GM12873 (cell line): ENCODE measurements around the gene BEND4.

ENCODE experiments used
- TF ChIP-seq, protein P1 (sequence below): IDR thresholded peaks from 2 replicates; pipeline ENCODE4 v1.5.1; 2012; ENCODE audit warnings: low read depth, mild to moderate bottlenecking, moderate library complexity, low read length, control low read depth; ENCODE audit not compliant: insufficient read depth; ENCODE audit errors: missing control alignments

Gene BEND4

DNA sequence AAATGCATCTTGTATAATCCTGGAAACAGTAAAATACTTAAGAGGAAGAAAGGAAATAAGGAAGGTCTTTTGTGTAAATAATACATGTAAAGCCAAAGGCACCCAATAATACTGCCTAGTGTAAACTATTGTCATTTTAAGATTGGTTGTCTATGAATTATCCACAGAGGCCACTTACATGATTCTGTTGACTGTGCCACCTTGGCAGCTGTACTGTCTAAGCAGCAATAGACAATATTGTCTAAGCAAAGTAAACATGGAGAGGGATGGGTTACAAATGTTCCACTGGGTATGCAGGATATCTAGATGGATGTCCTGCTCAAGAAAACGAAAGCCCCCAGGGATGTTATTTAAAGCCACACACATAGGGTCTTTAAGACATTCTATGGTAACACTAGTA is 19.4 kb downstream of the BEND4 start:
- TF ChIP-seq, protein P1, sequence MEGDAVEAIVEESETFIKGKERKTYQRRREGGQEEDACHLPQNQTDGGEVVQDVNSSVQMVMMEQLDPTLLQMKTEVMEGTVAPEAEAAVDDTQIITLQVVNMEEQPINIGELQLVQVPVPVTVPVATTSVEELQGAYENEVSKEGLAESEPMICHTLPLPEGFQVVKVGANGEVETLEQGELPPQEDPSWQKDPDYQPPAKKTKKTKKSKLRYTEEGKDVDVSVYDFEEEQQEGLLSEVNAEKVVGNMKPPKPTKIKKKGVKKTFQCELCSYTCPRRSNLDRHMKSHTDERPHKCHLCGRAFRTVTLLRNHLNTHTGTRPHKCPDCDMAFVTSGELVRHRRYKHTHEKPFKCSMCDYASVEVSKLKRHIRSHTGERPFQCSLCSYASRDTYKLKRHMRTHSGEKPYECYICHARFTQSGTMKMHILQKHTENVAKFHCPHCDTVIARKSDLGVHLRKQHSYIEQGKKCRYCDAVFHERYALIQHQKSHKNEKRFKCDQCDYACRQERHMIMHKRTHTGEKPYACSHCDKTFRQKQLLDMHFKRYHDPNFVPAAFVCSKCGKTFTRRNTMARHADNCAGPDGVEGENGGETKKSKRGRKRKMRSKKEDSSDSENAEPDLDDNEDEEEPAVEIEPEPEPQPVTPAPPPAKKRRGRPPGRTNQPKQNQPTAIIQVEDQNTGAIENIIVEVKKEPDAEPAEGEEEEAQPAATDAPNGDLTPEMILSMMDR, result no peak

DNA sequence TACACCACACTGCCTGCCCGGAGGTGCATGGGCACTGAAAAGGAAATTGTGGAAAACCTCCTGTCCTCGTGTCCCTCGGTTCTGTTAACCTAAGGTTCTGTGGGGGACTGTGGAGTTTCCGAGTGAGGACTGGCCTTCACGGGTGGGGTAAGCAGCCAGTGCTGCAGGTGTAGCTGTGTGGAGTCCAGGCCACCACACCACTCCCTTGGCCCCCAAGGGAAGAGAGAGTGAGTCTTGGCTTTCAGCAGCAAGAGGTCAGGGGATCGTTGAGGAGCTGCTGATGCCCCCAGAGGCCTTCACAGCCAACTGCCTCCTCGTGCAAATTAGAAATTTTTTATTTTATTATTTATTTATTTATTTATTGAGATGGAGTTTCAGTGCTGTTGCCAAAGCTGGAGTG is 20.4 kb downstream of the BEND4 start:
- TF ChIP-seq, protein P1, result no peak

DNA sequence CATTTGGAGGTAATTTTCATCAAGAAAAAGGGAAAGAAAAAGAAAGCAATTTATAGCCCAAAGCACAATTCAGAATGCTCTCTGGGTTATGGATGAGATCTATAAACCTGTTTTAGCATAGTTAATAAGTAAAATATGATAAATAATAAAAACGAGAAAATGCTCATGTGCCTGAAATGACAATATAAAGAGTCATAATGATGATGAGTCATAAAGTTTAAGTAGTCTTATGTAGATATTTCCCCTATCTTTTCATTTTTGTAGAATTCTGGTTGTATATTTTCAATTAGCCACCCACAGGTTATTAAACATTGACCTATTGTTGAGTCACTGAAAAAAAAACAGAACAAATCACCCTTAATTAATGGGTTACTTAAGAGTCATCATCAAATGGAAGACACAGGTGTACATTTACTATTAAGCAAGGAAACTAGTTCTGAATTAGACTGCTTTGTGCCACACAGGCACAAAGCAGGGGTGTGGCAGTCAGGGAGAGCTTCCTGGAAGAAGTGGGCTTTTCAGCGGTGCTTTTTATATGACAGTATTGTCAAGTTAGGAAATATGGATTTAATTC is 29.3 kb downstream of the BEND4 start:
- TF ChIP-seq, protein P1, result no peak

DNA sequence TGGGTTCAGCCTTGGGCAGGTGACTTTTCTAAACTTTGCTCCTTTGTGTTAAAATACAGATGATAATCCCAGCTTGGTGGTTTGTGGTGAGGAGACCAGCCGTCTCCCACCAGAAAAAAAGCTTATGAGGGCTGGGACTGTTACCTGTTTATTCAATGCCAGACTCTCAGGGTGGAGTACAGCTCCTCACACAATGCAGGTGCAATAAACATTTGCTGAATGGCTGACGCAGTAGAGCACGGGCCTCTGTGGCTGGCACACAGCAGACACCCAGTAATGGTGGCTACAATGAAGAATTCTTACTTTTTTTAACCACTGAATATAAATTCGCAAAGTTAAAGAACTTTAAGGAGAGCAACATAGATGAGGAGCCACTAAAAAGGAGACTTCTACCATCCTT is 30.2 kb downstream of the BEND4 start:
- TF ChIP-seq, protein P1, result no peak

DNA sequence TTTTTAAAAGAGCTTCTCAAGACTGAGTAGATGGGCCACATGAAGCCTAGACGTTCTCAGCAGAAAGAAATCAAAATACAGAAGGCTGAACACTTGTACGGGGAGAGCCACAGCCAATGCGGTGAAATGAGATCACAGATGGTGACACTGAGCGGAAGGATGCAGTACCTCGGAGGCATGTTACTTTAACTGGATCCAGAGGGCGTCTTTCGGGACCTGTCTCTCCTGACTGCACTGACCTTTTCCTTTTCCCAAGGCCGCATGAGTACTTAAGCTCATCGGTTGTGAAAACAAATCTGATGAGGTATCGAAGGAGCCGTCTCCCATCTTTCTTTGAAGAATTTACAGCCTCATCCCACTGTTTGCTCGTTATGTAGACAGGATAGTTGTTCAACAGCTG is 32.6 kb downstream of the BEND4 start:
- TF ChIP-seq, protein P1, result no peak

DNA sequence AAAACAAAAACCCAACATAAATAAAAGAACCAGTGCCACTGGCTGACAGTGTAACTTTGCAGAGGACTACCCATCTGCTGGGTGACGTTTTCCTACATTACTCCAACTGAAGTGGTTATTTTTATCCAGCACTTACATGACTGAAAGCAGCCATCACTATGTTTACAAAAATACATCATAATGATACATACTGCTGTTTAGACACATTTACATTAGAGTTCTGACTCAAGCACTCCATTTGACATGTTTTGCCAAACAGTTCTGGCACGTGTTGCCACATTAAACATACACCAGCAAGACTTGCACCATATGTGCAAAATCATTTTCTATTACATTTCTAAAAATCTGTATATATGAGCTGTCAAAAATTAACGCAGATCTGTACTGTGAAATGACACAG is 39.6 kb downstream of the BEND4 start:
- TF ChIP-seq, protein P1, result no peak

DNA sequence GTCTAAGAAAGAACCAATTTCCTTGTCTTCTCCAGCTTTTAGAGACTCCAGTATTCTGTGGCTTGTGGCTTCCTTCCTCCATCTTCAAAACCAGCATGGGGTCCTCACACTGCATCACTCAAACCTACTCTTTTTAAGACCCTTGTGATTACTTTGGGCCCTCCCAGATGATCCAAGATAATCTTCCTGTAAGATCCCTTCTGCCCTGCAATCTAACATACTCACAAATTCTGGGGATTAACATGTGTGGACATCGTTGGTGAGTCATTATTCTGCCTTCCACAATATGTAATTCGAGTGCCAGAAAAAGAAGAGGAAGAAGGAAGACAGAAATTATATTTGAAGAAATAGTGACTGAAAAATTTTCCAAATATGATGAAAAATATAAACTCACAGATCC is 47.9 kb downstream of the BEND4 start:
- TF ChIP-seq, protein P1, result no peak
